Measurements from ENCODE around the gene STK36.

The STK36 gene

GRCh38 chr2:218721488-218721887, 49.6 kb downstream of the STK36 start:
- no peak for DNase-seq

GRCh38 chr2:218721934-218722333, 50.0 kb downstream of the STK36 start:
- no peak for DNase-seq

GRCh38 chr2:218722419-218722818, 50.5 kb downstream of the STK36 start:
- no peak for DNase-seq

DNA sequence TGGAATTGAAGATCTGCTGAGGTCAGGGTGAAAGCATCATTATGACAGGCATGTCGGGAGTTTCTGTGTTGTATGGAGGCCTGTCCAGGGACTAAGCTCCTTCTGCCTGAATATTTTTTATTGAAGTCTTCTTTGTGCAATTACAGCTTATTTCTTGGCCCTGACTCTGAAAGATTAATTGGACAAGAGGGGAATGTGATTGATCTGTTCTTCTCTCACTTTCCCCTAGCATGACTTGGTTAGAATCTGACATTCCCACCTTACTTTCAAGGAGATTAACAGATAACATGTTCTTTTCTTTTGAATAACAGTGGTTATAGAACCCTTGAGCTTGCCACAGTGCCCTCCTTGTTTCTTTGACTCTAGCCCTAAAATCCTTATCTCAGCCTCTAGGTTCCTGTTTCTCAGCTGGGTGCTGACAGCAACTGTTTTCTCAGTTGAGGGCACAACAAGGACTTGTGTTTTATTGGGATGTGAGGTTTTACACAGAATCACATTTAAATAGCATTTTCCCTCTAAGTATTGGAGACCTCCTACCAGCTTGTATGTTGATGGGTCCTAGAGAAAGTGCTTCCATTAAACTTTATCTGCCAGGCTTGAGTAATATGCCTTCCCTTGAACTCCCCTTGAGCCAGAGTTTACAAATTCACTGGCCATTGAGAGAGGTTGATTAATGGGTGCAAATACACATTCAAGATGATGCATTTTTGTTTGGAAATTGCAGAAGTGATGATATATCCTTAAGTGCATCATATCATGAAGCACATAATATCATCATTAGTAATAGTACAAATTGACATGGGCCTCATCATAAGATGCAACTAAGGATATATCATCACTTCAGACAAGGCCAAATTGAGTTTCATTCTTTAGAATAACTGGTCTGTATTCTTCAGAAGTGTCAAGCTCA, 51.2 kb downstream of the STK36 start:
- DNase-seq = no peak

GRCh38 chr2:218726004-218726574, 54.2 kb downstream of the STK36 start:
- DNase-seq = no peak

DNA sequence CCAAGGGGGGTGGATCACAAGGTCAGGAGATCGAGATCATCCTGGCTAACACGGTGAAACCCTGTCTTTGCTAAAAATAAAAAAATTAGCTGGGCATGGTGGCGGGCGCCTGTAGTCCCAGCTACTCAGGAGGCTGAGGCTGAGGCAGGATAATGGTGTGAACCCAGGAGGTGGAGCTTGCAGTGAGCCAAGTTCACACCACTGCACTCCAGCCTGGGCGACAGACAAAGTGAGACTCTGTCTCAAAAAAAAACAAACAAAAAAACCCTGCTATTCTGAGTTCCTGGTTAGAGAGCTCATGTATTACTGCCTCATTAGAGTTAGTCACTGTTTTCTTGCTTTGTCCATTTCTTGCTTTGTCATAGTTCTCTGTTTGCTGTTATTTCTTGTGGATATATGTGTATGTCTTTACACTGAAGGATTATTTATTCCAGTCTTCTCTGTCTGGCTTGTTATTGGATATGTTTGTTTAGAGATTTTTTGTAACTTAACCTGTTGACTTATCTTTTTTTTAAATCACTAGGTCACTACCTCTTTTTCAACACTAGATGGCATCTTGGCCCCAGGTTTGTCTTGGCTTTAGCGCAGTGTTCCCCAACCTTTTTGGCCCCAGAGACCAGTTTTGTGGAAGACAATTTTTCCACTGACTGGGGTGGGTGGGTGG, 55.7 kb downstream of the STK36 start:
- peak in 1 of 2 donors; percentile 16 for DNase-seq

DNA sequence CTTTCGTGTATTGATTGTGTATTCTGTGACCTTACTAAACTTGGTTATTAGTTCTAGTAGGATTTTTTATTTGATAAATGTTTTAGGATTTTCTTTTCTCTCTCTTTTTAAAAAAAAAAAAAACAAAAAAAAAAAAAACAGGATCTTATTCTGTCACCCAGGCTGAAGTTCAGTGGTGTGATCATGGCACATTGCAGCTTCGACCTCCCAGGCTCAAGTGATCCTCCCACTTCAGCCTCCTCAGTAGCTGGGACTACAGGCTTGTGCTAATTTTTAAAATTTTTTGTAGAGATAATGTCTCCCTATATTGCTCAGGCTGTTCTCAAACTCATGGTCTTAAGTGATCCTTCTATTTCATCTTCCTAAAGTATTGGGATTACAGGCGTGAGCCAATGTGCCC, 57.8 kb downstream of the STK36 start:
- no peak for DNase-seq

DNA sequence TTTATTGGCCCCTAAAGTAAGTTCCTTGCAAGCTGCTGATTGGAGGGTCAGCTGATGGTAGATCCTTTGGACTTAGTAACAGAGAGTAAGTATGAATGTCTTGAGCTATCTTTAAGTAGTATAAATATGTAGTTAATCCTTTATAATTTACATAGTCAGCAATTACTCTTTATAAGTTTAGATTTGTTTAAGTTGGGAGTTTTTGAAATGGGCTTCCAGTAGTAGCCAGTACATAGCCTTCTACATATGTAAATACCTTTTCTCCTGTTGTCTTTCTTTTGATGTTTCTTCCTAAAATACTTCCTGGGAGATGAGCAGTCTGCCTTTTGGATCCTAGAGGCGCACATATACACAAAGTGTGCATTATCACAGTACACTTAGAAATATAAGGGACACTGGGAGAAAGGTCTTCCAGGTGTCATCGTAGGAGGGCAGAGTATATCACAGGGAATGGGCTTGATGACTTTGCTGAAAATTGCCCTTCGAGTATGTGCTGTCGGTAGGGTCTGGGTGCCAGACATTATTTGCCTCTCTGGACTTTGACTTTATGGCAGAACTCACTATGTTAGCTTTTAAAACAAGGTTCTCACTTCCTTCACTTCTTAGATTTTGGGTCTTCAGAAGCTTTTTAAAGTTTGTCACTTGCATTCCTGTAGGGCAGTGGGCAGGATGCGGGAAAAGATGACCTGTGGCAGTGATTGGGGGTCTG, 60.3 kb downstream of the STK36 start:
- DNase-seq = no peak

DNA sequence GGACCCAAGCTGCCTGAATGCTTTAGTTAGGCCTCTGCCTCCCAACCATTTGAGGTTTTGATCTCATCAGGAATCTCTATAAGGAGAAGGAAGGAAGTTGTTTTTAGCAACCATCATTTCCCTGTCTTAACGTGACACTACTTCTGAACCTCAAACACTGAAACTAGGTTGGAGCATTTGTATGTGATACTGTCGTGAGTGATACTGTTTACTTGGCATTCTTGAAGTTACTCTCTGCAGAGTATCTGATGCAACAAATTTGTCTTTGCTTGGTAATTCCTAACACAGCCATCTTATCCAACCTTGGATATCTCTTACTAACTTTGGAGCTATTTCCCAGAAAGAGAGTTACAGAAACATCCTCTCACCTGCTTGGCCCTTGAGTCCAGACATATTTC, 60.9 kb downstream of the STK36 start:
- DNase-seq = no peak

DNA sequence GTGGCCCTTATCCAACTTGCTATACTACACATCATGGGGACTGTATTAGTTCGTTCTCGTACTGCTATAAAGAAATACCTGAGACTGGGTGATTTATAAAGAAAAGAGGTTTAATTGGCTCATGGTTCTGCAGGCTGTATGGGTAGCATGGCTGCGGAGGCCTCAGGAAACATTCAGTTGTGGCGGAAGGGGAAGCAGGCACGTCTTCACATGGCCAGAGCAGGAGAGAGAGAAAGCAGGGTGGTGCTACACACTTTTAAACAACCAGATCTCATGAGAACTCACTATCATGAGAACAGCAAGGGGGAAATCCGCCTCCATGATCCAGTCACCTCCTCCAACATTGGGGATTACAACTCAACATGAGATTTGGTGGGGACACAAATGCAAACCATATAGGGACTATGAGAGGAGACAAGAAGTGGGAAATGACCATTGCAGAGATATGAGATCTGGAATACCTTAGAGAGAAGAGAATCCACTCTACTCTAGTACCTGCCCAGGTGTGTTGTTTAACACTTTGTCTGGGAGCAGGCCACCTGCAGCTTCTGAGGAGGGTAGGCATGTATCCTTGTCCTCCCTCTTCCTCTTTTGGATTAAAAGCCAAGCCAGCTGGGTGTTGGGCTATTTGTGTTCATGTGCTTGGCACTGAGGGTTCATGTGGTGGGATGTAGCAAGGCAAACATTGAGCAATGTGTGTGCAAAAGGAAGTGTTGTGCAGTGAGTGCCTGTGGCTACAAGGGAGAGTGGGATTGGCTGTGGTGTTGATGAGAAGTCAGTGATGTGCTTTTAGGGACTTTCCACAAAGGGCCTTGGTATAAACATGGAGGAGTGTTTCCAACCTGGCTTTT, 61.5 kb downstream of the STK36 start:
- DNase-seq = peak; percentile 31 to 72

GRCh38 chr2:218734190-218734975, 62.5 kb downstream of the STK36 start:
- no peak for DNase-seq

- no peak for DNase-seq
These were observed 64.6 kb downstream of the STK36 start for GRCh38 chr2:218736531-218736930.

DNA sequence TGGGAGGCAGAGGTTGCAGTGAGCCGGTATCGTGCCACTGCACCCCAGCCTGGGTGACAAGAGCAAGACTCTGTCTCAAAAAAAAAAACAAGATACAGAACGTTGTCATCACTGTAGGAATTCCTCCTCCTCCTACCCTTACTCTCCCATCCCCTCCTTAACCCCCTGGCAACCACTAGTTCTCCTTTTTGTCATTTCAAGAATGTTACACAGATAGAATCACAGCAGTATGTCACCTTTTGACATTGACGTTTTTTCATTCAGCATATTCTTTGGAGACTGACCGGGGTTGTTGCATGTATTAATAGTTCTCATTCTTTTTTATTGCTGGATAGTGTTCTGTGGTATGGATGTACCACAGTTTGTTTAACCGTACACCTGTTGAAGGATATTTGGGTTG, 71.2 kb downstream of the STK36 start:
- DNase-seq = no peak

GRCh38 chr2:218744615-218745014, 72.7 kb downstream of the STK36 start:
- peak in 1 of 2 donors; percentile 20 for DNase-seq

DNA sequence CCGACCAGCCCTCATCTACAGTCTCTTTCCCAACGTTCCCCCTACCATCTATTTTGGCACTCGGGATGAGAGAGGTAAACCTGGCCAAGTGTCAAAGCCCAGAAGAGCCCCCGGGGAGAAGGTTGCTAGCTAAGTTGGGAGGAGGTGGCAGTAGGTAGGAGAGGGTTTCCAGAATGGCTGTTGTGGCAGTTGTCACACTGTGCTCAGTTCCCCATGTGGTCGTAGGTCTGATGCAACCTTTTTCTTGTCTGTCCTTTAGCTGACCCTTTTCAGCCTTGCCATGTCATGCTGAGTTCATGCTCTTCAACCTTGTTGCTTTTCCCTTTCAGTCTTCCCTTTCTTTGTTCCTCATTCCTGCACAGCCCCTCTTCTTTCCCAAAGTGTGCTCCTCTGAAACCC, 73.3 kb downstream of the STK36 start:
- peak in 1 of 2 donors; percentile 56 for DNase-seq

- no peak for DNase-seq
These were observed 73.9 kb downstream of the STK36 start for GRCh38 chr2:218745559-218746469.

DNA sequence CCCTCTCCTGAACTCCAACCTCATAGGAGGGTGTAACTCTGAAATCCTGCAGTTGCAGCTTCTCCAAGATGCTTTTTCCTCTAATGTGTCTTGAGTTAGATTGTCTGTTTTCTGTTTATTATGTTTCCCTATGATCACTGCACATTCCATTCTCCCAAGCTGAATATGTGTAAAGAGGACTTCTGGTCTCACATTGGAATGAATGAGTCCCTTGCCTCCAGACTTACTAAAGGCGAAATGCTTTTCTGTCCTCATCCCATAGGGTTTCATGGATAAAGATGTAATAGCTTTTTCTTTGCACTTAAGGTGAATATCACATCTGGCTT, 74.5 kb downstream of the STK36 start:
- no peak for DNase-seq

DNA sequence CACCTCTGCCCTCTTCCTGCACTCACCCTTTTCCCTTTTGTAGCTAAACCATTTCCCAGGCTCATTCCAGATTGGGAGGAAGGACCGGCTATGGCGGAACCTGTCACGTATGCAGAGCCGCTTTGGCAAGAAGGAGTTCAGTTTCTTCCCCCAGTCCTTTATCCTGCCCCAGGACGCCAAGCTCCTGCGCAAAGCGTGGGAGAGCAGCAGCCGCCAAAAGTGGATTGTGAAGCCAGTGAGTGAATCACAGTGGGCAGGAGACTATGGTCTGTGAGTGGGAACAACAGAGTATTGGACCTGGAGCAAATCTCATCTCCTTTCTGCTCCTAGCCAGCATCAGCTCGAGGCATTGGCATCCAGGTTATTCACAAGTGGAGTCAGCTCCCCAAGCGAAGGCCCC, 75.1 kb downstream of the STK36 start:
- DNase-seq = no peak

DNA sequence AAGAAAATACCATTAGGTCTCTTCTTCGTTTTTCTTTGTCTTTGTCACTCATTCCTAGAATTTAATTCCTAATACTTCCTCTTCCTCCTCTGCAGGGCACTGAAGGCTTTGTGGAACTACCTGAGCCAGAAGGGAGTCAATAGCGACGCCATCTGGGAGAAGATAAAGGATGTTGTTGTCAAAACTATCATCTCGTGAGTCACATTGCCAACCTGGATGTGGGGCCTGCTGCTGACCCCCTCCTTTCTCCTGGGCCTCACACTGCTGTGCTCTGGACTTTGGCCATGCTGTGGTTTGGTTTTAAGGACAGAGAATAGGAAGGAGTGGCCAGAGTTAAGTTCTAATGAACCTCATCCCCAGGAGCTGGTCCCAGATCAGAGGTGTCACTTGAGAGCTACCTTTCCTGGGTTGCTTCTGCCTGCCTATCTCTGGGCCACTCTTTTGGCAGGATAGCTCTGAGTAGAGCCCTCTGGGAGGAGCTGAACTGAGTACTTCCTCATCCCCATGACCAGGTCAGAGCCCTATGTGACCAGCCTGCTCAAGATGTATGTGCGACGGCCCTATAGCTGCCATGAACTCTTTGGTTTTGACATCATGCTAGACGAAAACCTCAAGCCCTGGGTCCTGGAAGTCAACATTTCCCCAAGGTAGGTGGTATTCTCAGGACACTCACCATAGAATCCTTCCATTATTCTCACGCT, 77.0 kb downstream of the STK36 start:
- DNase-seq = no peak

Measured in CD4-positive, alpha-beta T cell treated with Interferon alpha-2 for 1 hour (primary cell).